K562 (cell line): ENCODE results near the gene MSH4.
"Not testable (repeated sequence)": the region's sequence is repeated elsewhere in the genome, so short reads cannot be mapped to it uniquely, and the experiment has no call there.

Source experiments
- ARNT ChIP-seq, 2 experiments: fragments of 450-650 bp; IDR thresholded peaks; 2 replicates each; pipeline ENCODE4 v1.6.1; 2016; ENCODE audit warnings: mild to moderate bottlenecking in 1 of 2
- TEAD4 ChIP-seq, 2 experiments: sonication (generic) in 1 of 2; formaldehyde crosslinking in 1 of 2; IDR thresholded peaks; 2 replicates each; pipeline versions ENCODE4 v1.6.1 to v1.8.0; 2012 to 2022; ENCODE audit warnings: borderline replicate concordance in 1 of 2, inconsistent platforms in 1 of 2, low read length in 1 of 2, mild to moderate bottlenecking in 1 of 2, missing genetic modification reagents in 1 of 2
- U2AF1 ChIP-seq: fragments of 200-400 bp; formaldehyde crosslinking; optimal IDR thresholded peaks from 2 replicates; pipeline ENCODE3; 2017; ENCODE audit warnings: mild to moderate bottlenecking, low read depth, low read length, moderate library complexity
- TF ChIP-seq, protein P1 (sequence below): sonication (generic); formaldehyde crosslinking; IDR thresholded peaks from 2 replicates; pipeline ENCODE4 v1.8.1; 2023; ENCODE audit warnings: mild to moderate bottlenecking, missing genetic modification reagents
- TF ChIP-seq, protein P2 (sequence below): sonication (generic); formaldehyde crosslinking; IDR thresholded peaks from 2 replicates; pipeline ENCODE4 v1.9.0; 2022; ENCODE audit warnings: mild to moderate bottlenecking, missing genetic modification reagents
- TF ChIP-seq, protein P3 (sequence below), 3 experiments: IDR thresholded peaks in 2 of 3; conservative IDR thresholded peaks in 1 of 3; 2 replicates each; pipeline ENCODE4 v1.5.1; 2011 to 2012; ENCODE audit warnings: low read length in 3 of 3, mild to moderate bottlenecking in 3 of 3, control low read depth in 2 of 3, improper control_type of control experiment in 1 of 3, inconsistent platforms in 1 of 3, low read depth in 1 of 3, mixed read lengths in 1 of 3, moderate library complexity in 1 of 3; ENCODE audit not compliant: insufficient read depth in 2 of 3
- TF ChIP-seq, protein P4 (sequence below), 2 experiments: fragments of 450-650 bp; formaldehyde crosslinking in 1 of 2; IDR thresholded peaks; 2 replicates each; pipeline versions ENCODE4 v1.4.0 to v1.6.1; 2014 to 2020; ENCODE audit warnings: mild to moderate bottlenecking in 2 of 2, borderline replicate concordance in 1 of 2, low read depth in 1 of 2
- TF ChIP-seq, protein P5 (sequence below): conservative IDR thresholded peaks from 2 replicates; pipeline ENCODE4 v1.6.1; 2011; ENCODE audit warnings: low read depth, mild to moderate bottlenecking, low read length; ENCODE audit not compliant: control insufficient read depth
- TF ChIP-seq, protein P6 (sequence below), 3 experiments: fragments of 200-800 bp in 1 of 3; sonication (Bioruptor generic) in 1 of 3; sonication (generic) in 1 of 3; formaldehyde crosslinking in 1 of 3; IDR thresholded peaks; 2 replicates each; pipeline versions ENCODE4 v1.6.1 to v1.8.0; 2016 to 2022; ENCODE audit warnings: mild to moderate bottlenecking in 2 of 3, missing compliant biosample characterization in 2 of 3, missing genetic modification characterization in 2 of 3, missing genetic modification reagents in 1 of 3

DNA sequence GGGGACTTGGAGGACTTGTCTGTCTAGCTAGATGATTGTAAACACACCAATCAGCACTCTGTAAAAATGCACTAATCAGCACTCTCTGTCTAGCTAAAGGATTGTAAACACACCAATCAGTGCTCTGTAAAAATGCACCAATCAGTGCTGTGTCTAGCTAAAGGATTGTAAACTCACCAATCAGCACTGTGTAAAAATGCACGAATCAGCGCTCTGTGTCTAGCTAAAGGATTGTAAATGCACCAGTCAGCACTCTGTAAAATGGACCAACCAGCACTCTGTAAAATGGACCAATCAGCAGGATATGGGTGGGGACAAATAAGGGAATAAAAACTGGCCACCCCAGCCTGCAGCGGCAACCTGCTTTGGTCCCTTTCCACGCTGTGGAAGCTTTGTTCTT lies 38.1 kb upstream of the MSH4 start:
- TF ChIP-seq TEAD4 (IDR thresholded peaks at IDR 0.05; ENCODE audit: low read length); TEAD4 (CRISPR knock-in tag; IDR thresholded peaks at IDR 0.05; ENCODE audit: borderline replicate concordance); U2AF1; ARNT (IDR thresholded peaks at IDR 0.05): not testable (repeated sequence)
- TF ChIP-seq, protein P1, sequence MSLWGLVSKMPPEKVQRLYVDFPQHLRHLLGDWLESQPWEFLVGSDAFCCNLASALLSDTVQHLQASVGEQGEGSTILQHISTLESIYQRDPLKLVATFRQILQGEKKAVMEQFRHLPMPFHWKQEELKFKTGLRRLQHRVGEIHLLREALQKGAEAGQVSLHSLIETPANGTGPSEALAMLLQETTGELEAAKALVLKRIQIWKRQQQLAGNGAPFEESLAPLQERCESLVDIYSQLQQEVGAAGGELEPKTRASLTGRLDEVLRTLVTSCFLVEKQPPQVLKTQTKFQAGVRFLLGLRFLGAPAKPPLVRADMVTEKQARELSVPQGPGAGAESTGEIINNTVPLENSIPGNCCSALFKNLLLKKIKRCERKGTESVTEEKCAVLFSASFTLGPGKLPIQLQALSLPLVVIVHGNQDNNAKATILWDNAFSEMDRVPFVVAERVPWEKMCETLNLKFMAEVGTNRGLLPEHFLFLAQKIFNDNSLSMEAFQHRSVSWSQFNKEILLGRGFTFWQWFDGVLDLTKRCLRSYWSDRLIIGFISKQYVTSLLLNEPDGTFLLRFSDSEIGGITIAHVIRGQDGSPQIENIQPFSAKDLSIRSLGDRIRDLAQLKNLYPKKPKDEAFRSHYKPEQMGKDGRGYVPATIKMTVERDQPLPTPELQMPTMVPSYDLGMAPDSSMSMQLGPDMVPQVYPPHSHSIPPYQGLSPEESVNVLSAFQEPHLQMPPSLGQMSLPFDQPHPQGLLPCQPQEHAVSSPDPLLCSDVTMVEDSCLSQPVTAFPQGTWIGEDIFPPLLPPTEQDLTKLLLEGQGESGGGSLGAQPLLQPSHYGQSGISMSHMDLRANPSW: not testable (repeated sequence)
- TF ChIP-seq, protein P2, sequence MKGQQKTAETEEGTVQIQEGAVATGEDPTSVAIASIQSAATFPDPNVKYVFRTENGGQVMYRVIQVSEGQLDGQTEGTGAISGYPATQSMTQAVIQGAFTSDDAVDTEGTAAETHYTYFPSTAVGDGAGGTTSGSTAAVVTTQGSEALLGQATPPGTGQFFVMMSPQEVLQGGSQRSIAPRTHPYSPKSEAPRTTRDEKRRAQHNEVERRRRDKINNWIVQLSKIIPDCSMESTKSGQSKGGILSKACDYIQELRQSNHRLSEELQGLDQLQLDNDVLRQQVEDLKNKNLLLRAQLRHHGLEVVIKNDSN (CRISPR knock-in tag): not testable (repeated sequence)
- TF ChIP-seq, protein P3, sequence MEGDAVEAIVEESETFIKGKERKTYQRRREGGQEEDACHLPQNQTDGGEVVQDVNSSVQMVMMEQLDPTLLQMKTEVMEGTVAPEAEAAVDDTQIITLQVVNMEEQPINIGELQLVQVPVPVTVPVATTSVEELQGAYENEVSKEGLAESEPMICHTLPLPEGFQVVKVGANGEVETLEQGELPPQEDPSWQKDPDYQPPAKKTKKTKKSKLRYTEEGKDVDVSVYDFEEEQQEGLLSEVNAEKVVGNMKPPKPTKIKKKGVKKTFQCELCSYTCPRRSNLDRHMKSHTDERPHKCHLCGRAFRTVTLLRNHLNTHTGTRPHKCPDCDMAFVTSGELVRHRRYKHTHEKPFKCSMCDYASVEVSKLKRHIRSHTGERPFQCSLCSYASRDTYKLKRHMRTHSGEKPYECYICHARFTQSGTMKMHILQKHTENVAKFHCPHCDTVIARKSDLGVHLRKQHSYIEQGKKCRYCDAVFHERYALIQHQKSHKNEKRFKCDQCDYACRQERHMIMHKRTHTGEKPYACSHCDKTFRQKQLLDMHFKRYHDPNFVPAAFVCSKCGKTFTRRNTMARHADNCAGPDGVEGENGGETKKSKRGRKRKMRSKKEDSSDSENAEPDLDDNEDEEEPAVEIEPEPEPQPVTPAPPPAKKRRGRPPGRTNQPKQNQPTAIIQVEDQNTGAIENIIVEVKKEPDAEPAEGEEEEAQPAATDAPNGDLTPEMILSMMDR (IDR thresholded peaks at IDR 0.05 in 2 of 3, conservative IDR thresholded peaks at IDR 0.05 in 1 of 3; ENCODE audit: insufficient read depth in 2 of 3, low read depth in 1 of 3, low read length in 3 of 3): not testable (repeated sequence)
- TF ChIP-seq, protein P4, sequence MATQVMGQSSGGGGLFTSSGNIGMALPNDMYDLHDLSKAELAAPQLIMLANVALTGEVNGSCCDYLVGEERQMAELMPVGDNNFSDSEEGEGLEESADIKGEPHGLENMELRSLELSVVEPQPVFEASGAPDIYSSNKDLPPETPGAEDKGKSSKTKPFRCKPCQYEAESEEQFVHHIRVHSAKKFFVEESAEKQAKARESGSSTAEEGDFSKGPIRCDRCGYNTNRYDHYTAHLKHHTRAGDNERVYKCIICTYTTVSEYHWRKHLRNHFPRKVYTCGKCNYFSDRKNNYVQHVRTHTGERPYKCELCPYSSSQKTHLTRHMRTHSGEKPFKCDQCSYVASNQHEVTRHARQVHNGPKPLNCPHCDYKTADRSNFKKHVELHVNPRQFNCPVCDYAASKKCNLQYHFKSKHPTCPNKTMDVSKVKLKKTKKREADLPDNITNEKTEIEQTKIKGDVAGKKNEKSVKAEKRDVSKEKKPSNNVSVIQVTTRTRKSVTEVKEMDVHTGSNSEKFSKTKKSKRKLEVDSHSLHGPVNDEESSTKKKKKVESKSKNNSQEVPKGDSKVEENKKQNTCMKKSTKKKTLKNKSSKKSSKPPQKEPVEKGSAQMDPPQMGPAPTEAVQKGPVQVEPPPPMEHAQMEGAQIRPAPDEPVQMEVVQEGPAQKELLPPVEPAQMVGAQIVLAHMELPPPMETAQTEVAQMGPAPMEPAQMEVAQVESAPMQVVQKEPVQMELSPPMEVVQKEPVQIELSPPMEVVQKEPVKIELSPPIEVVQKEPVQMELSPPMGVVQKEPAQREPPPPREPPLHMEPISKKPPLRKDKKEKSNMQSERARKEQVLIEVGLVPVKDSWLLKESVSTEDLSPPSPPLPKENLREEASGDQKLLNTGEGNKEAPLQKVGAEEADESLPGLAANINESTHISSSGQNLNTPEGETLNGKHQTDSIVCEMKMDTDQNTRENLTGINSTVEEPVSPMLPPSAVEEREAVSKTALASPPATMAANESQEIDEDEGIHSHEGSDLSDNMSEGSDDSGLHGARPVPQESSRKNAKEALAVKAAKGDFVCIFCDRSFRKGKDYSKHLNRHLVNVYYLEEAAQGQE (IDR thresholded peaks at IDR 0.05; ENCODE audit: borderline replicate concordance): not testable (repeated sequence)
- TF ChIP-seq, protein P4 (CRISPR knock-in tag; IDR thresholded peaks at IDR 0.05; ENCODE audit: low read depth): not testable (repeated sequence)
- TF ChIP-seq, protein P5, sequence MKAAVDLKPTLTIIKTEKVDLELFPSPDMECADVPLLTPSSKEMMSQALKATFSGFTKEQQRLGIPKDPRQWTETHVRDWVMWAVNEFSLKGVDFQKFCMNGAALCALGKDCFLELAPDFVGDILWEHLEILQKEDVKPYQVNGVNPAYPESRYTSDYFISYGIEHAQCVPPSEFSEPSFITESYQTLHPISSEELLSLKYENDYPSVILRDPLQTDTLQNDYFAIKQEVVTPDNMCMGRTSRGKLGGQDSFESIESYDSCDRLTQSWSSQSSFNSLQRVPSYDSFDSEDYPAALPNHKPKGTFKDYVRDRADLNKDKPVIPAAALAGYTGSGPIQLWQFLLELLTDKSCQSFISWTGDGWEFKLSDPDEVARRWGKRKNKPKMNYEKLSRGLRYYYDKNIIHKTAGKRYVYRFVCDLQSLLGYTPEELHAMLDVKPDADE: not testable (repeated sequence)
- TF ChIP-seq, protein P6, sequence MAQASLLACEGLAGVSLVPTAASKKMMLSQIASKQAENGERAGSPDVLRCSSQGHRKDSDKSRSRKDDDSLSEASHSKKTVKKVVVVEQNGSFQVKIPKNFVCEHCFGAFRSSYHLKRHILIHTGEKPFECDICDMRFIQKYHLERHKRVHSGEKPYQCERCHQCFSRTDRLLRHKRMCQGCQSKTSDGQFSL (CRISPR knock-in tag; IDR thresholded peaks at IDR 0.05): not testable (repeated sequence)
- TF ChIP-seq, protein P6 (tag; IDR thresholded peaks at IDR 0.05): not testable (repeated sequence)
